Choroid plexus epithelial cell (primary cell): ENCODE data around the gene TTF2.
"Not testable (repeated sequence)": the region's sequence is repeated elsewhere in the genome, so short reads cannot be mapped to it uniquely, and the experiment has no call there.

Experiments
- DNase-seq: peaks from one replicate; pipeline ENCODE4 v3.0.0-alpha.2; 2010; ENCODE audit warnings: low read depth
- H3K4me3 ChIP-seq: 2 replicates; pipeline ENCODE4 v1.5.1; 2011; ENCODE audit warnings: low read depth, mild to moderate bottlenecking, control low read depth, low read length, moderate library complexity
- CTCF ChIP-seq: conservative IDR thresholded peaks from 2 replicates; pipeline ENCODE4 v1.5.1; 2011; ENCODE audit warnings: low read depth, mild to moderate bottlenecking, control low read depth, inconsistent platforms, low read length, moderate library complexity

Gene TTF2

GRCh38 chr1:117147856-117148588 lies 87.9 kb downstream of the TTF2 start:
- H3K4me3 ChIP-seq = no peak overlapping the region

GRCh38 chr1:117150316-117150715 lies 90.2 kb downstream of the TTF2 start:
- peak; percentile 57 for DNase-seq
- H3K4me3 ChIP-seq = no peak overlapping the region
- no peak for TF ChIP-seq CTCF

More at GRCh38 chr1:117147856-117148588, 87.9 kb downstream of the TTF2 start:
- TF ChIP-seq CTCF = no peak
- peak; percentile 46 for DNase-seq

GRCh38 chr1:117151305-117151704 lies 91.2 kb downstream of the TTF2 start:
- H3K4me3 ChIP-seq, DNase-seq: not testable (repeated sequence)
